PC-3 (cell line): Measurements from ENCODE around the gene CCDC85B.

ENCODE experiments used
- EZH2 ChIP-seq: fragments of 300-600 bp; sonication (generic); IDR thresholded peaks from one replicate; pipeline ENCODE4 v1.6.1; 2017; ENCODE audit warnings: antibody characterized with exemption, mild to moderate bottlenecking, low read length; ENCODE audit not compliant: unreplicated experiment
- EZH2phosphoT487 ChIP-seq: fragments of 300-600 bp; sonication (generic); IDR thresholded peaks from 2 replicates; pipeline ENCODE4 v1.6.1; 2018; ENCODE audit warnings: mild to moderate bottlenecking, antibody characterized with exemption, low read length, borderline replicate concordance
- TF ChIP-seq, protein P1 (sequence below): fragments of 300-600 bp; sonication (generic); conservative IDR thresholded peaks from 2 replicates; pipeline ENCODE4 v1.5.1; 2017; ENCODE audit warnings: antibody characterized with exemption, low read depth, mild to moderate bottlenecking, low read length

DNA sequence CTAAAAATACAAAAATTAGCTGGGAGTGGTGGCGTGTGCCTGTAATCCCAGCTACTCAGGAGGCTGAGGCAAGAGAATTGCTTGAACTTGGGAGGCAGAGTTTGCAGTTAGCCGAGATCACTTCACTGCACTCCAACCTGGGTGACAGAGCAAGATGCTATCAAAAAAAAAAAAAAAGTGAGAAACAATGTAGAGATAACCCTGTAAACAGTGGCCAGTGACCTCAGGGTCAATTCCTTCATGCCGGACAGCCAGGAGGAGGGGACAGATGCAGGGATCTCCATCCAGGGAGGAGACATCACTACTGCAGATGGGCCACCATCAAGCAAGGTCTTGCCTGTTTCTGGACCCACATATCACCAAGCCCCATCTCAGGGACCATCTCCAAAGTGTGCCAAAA is 42.7 kb upstream of the CCDC85B start:
- TF ChIP-seq, protein P1, sequence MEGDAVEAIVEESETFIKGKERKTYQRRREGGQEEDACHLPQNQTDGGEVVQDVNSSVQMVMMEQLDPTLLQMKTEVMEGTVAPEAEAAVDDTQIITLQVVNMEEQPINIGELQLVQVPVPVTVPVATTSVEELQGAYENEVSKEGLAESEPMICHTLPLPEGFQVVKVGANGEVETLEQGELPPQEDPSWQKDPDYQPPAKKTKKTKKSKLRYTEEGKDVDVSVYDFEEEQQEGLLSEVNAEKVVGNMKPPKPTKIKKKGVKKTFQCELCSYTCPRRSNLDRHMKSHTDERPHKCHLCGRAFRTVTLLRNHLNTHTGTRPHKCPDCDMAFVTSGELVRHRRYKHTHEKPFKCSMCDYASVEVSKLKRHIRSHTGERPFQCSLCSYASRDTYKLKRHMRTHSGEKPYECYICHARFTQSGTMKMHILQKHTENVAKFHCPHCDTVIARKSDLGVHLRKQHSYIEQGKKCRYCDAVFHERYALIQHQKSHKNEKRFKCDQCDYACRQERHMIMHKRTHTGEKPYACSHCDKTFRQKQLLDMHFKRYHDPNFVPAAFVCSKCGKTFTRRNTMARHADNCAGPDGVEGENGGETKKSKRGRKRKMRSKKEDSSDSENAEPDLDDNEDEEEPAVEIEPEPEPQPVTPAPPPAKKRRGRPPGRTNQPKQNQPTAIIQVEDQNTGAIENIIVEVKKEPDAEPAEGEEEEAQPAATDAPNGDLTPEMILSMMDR: no peak
- TF ChIP-seq EZH2phosphoT487 (no peak), EZH2 (no peak)
